Activated naive CD4-positive, alpha-beta T cell treated with anti-CD3 and anti-CD28 coated beads, Interleukin-2, amount 10 ng/mL, durations not matched to agents 7 days and 5 days (primary cell): ENCODE results near the gene SAMD5.

ENCODE experiments used
- CTCF ChIA-PET: fragments of 350-600 bp; sonication (Branson Sonifier 250); formaldehyde crosslinking; loops from one replicate; lab custom pipeline; 2021; ENCODE audit warnings: antibody characterized with exemption; lab: Charles Lee
- DNase-seq: peaks from one replicate; pipeline ENCODE4 v3.0.0-alpha.2; 2020
- H3K27ac Mint-ChIP-seq: one replicate; pipeline ENCODE4 v1.8.0; 2021; ENCODE audit warnings: mild to moderate bottlenecking, moderate library complexity, mixed read lengths
- H3K27me3 Mint-ChIP-seq: one replicate; pipeline ENCODE4 v1.8.0; 2021; ENCODE audit warnings: mild to moderate bottlenecking, mixed read lengths
- H3K36me3 Mint-ChIP-seq: one replicate; pipeline ENCODE4 v1.8.0; 2021; ENCODE audit warnings: mixed read lengths
- H3K4me1 Mint-ChIP-seq: one replicate; pipeline ENCODE4 v1.8.0; 2021; ENCODE audit warnings: mixed read lengths
- H3K4me3 Mint-ChIP-seq: one replicate; pipeline ENCODE4 v1.8.0; 2021; ENCODE audit warnings: mild to moderate bottlenecking, moderate library complexity, mixed read lengths
- H3K9me3 Mint-ChIP-seq: one replicate; pipeline ENCODE4 v1.8.0; 2021; ENCODE audit warnings: mixed read lengths

SAMD5 gene

GRCh38 chr6:147544420-147544819 is 35.9 kb downstream of the SAMD5 start:
- CTCF ChIA-PET: no interaction called here
- Mint-ChIP-seq H3K4me1 (no peaks in the 10 kb centered on the region), H3K27me3 (no peaks in the 10 kb centered on the region), H3K4me3 (no peak overlapping the region), H3K36me3 (no peaks in the 10 kb centered on the region), H3K27ac (no peak overlapping the region), H3K9me3 (no peaks in the 10 kb centered on the region)
- DNase-seq: no peak

- DNase-seq: no peak
- no peak overlapping the region for H3K27ac Mint-ChIP-seq
- H3K36me3 Mint-ChIP-seq: no peaks in the 10 kb centered on the region
- H3K4me1 Mint-ChIP-seq: no peaks in the 10 kb centered on the region
- H3K4me3 Mint-ChIP-seq: no peak overlapping the region
- no peaks in the 10 kb centered on the region for H3K9me3 Mint-ChIP-seq
- CTCF ChIA-PET: no interaction called here
- no peaks in the 10 kb centered on the region for H3K27me3 Mint-ChIP-seq
Observed at GRCh38 chr6:147546501-147547368, 38.2 kb downstream of the SAMD5 start.

- Mint-ChIP-seq H3K9me3 (no peaks in the 10 kb centered on the region), H3K27me3 (no peaks in the 10 kb centered on the region), H3K27ac (no peak overlapping the region), H3K4me3 (no peak overlapping the region), H3K36me3 (no peaks in the 10 kb centered on the region), H3K4me1 (no peaks in the 10 kb centered on the region)
- CTCF ChIA-PET: no interaction called here
- DNase-seq: no peak
Observed at GRCh38 chr6:147547369-147547902, 38.9 kb downstream of the SAMD5 start.

- Mint-ChIP-seq H3K4me3 (no peak overlapping the region), H3K4me1 (no peaks in the 10 kb centered on the region), H3K36me3 (no peaks in the 10 kb centered on the region), H3K9me3 (no peaks in the 10 kb centered on the region), H3K27me3 (no peaks in the 10 kb centered on the region), H3K27ac (no peak overlapping the region)
- CTCF ChIA-PET: no interaction called here
- DNase-seq: no peak
Observed at GRCh38 chr6:147548921-147549475, 40.5 kb downstream of the SAMD5 start.

GRCh38 chr6:147549531-147549930 is 41.0 kb downstream of the SAMD5 start:
- no peaks in the 10 kb centered on the region for H3K4me1 Mint-ChIP-seq
- no peak overlapping the region for H3K4me3 Mint-ChIP-seq
- H3K36me3 Mint-ChIP-seq: no peaks in the 10 kb centered on the region
- CTCF ChIA-PET: no interaction called here
- H3K9me3 Mint-ChIP-seq: no peaks in the 10 kb centered on the region
- no peak for DNase-seq
- H3K27me3 Mint-ChIP-seq: no peaks in the 10 kb centered on the region
- H3K27ac Mint-ChIP-seq: no peak overlapping the region

- Mint-ChIP-seq H3K36me3 (no peaks in the 10 kb centered on the region), H3K4me1 (no peaks in the 10 kb centered on the region), H3K9me3 (no peaks in the 10 kb centered on the region), H3K27ac (no peak overlapping the region), H3K27me3 (no peaks in the 10 kb centered on the region), H3K4me3 (no peak overlapping the region)
- DNase-seq: no peak
- CTCF ChIA-PET: no interaction called here
Observed at GRCh38 chr6:147551976-147552375, 43.5 kb downstream of the SAMD5 start.

- Mint-ChIP-seq H3K36me3 (no peaks in the 10 kb centered on the region), H3K4me1 (no peaks in the 10 kb centered on the region), H3K27me3 (no peaks in the 10 kb centered on the region), H3K27ac (no peak overlapping the region), H3K4me3 (no peak overlapping the region), H3K9me3 (no peaks in the 10 kb centered on the region)
- no peak for DNase-seq
- CTCF ChIA-PET: no interaction called here
Observed at GRCh38 chr6:147553099-147553498, 44.6 kb downstream of the SAMD5 start.

- H3K9me3 Mint-ChIP-seq: no peaks in the 10 kb centered on the region
- no peaks in the 10 kb centered on the region for H3K4me1 Mint-ChIP-seq
- no peak overlapping the region for H3K4me3 Mint-ChIP-seq
- CTCF ChIA-PET: no interaction called here
- no peak overlapping the region for H3K27ac Mint-ChIP-seq
- no peak for DNase-seq
- H3K36me3 Mint-ChIP-seq: no peaks in the 10 kb centered on the region
- H3K27me3 Mint-ChIP-seq: no peaks in the 10 kb centered on the region
Observed at GRCh38 chr6:147554281-147554680, 45.8 kb downstream of the SAMD5 start.

- CTCF ChIA-PET: no interaction called here
- Mint-ChIP-seq H3K4me1 (no peaks in the 10 kb centered on the region), H3K27ac (no peak overlapping the region), H3K4me3 (no peak overlapping the region), H3K27me3 (no peaks in the 10 kb centered on the region), H3K9me3 (no peaks in the 10 kb centered on the region), H3K36me3 (no peaks in the 10 kb centered on the region)
- no peak for DNase-seq
Observed at GRCh38 chr6:147559006-147559405, 50.5 kb downstream of the SAMD5 start.

GRCh38 chr6:147560670-147561069 is 52.2 kb downstream of the SAMD5 start:
- H3K4me3 Mint-ChIP-seq: no peak overlapping the region
- CTCF ChIA-PET: no interaction called here
- no peak overlapping the region for H3K27ac Mint-ChIP-seq
- H3K36me3 Mint-ChIP-seq: no peaks in the 10 kb centered on the region
- H3K4me1 Mint-ChIP-seq: no peaks in the 10 kb centered on the region
- H3K27me3 Mint-ChIP-seq: peaks cover 4% of the 10 kb centered on the region
- no peaks in the 10 kb centered on the region for H3K9me3 Mint-ChIP-seq
- DNase-seq: no peak

- Mint-ChIP-seq H3K36me3 (no peaks in the 10 kb centered on the region), H3K9me3 (no peaks in the 10 kb centered on the region), H3K27ac (no peak overlapping the region), H3K4me3 (no peak overlapping the region), H3K4me1 (no peaks in the 10 kb centered on the region), H3K27me3 (peaks cover 4% of the 10 kb centered on the region)
- CTCF ChIA-PET: no interaction called here
- no peak for DNase-seq
Observed at GRCh38 chr6:147561726-147562125, 53.2 kb downstream of the SAMD5 start.

- H3K27me3 Mint-ChIP-seq: peaks cover 4% of the 10 kb centered on the region
- no peaks in the 10 kb centered on the region for H3K9me3 Mint-ChIP-seq
- no peaks in the 10 kb centered on the region for H3K4me1 Mint-ChIP-seq
- CTCF ChIA-PET: no interaction called here
- no peaks in the 10 kb centered on the region for H3K36me3 Mint-ChIP-seq
- no peak for DNase-seq
- H3K27ac Mint-ChIP-seq: no peak overlapping the region
- no peak overlapping the region for H3K4me3 Mint-ChIP-seq
Observed at GRCh38 chr6:147563472-147563871, 55.0 kb downstream of the SAMD5 start.

GRCh38 chr6:147564556-147564955 is 56.1 kb downstream of the SAMD5 start:
- no peaks in the 10 kb centered on the region for H3K36me3 Mint-ChIP-seq
- CTCF ChIA-PET: no interaction called here
- DNase-seq: no peak
- no peak overlapping the region for H3K27ac Mint-ChIP-seq
- H3K4me1 Mint-ChIP-seq: no peaks in the 10 kb centered on the region
- no peaks in the 10 kb centered on the region for H3K9me3 Mint-ChIP-seq
- H3K4me3 Mint-ChIP-seq: no peak overlapping the region
- H3K27me3 Mint-ChIP-seq: peaks cover 4% of the 10 kb centered on the region

- Mint-ChIP-seq H3K27ac (no peak overlapping the region), H3K36me3 (no peaks in the 10 kb centered on the region), H3K4me1 (no peaks in the 10 kb centered on the region), H3K27me3 (peaks cover 4% of the 10 kb centered on the region), H3K9me3 (no peaks in the 10 kb centered on the region), H3K4me3 (no peak overlapping the region)
- no peak for DNase-seq
- CTCF ChIA-PET: no interaction called here
Observed at GRCh38 chr6:147566244-147566898, 57.9 kb downstream of the SAMD5 start.
